ENCODE results near the gene SLC5A1.

Gene SLC5A1

DNA sequence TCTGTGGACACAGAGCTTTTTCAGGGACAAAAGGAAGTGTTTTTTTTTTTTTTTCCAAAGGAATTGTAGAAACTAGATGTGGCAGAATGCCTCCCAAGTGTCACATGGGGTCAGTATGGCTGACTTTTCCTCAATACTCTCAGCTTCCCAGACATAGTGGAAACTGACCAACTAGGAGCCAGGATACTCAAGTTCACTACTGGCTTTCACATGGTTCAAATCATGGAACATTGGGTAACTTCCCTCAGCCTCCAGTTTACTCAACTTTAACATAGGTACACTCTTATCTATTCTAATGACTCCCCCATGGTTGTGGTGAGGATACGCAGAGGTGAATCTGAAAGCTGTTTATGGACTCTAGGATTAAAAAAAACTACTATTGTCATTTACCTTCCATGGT is 1.4 kb downstream of the SLC5A1 start:
- no peaks in the 10 kb centered on the region for H3K9me3 ChIP-seq (ENCODE audit: control insufficient read depth, insufficient read depth, low read length)
- no peaks in the 10 kb centered on the region for H3K79me2 ChIP-seq (ENCODE audit: control insufficient read depth, low read length)
- no peaks in the 10 kb centered on the region for H4K20me1 ChIP-seq (ENCODE audit: control insufficient read depth, insufficient read depth, low read depth, low read length)
- no peak overlapping the region for H3K27ac ChIP-seq (ENCODE audit: low read depth, low read length)
- no peak overlapping the region for H3K4me2 ChIP-seq (ENCODE audit: low read length)
- peaks cover 39% of the 10 kb centered on the region for H3K27me3 ChIP-seq (ENCODE audit: control insufficient read depth, low read length)
- TF ChIP-seq, protein P1, sequence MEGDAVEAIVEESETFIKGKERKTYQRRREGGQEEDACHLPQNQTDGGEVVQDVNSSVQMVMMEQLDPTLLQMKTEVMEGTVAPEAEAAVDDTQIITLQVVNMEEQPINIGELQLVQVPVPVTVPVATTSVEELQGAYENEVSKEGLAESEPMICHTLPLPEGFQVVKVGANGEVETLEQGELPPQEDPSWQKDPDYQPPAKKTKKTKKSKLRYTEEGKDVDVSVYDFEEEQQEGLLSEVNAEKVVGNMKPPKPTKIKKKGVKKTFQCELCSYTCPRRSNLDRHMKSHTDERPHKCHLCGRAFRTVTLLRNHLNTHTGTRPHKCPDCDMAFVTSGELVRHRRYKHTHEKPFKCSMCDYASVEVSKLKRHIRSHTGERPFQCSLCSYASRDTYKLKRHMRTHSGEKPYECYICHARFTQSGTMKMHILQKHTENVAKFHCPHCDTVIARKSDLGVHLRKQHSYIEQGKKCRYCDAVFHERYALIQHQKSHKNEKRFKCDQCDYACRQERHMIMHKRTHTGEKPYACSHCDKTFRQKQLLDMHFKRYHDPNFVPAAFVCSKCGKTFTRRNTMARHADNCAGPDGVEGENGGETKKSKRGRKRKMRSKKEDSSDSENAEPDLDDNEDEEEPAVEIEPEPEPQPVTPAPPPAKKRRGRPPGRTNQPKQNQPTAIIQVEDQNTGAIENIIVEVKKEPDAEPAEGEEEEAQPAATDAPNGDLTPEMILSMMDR (IDR thresholded peaks at IDR 0.05; ENCODE audit: low read depth, low read length, poor library complexity, severe bottlenecking) = no peak
- TF ChIP-seq EZH2phosphoT487 (IDR thresholded peaks at IDR 0.05; ENCODE audit: borderline replicate concordance, low read length) = no peak
- no peaks in the 10 kb centered on the region for H3K9me2 ChIP-seq (replicated peaks; ENCODE audit: control insufficient read depth, low read length)
- H3K4me3 ChIP-seq (ENCODE audit: low read length) = no peak overlapping the region
- H3F3A ChIP-seq (ENCODE audit: control insufficient read depth, insufficient read depth) = no peaks in the 10 kb centered on the region
- H3K4me1 ChIP-seq (ENCODE audit: control insufficient read depth, low read length) = peaks cover 2% of the 10 kb centered on the region; the same call in 1 of the 2 replicates
- H3K36me3 ChIP-seq (ENCODE audit: control insufficient read depth, low read length) = no peaks in the 10 kb centered on the region

DNA sequence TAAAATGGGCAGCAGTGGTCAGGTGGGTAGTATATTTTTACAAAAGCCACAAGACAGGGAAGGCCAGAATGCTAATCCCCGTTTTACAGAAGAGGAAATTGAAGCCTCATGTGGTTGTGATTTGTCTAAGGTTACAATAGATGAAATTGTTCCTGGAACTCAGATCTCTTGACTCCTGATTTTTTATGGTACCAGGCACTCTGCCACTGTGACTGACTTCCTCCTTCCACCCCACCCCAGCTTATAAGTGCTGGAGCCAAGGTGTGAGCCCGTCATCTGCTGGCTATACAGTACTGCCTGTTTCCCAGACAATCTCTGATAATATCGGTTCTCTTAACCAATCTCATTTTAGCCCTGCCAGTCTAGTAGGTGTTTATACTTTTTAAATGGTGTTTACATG is 1.9 kb downstream of the SLC5A1 start:
- Histone ChIP-seq H3K27me3 (ENCODE audit: control insufficient read depth, low read length) (peaks cover 38% of the 10 kb centered on the region), H3K27ac (ENCODE audit: low read depth, low read length) (no peak overlapping the region)

DNA sequence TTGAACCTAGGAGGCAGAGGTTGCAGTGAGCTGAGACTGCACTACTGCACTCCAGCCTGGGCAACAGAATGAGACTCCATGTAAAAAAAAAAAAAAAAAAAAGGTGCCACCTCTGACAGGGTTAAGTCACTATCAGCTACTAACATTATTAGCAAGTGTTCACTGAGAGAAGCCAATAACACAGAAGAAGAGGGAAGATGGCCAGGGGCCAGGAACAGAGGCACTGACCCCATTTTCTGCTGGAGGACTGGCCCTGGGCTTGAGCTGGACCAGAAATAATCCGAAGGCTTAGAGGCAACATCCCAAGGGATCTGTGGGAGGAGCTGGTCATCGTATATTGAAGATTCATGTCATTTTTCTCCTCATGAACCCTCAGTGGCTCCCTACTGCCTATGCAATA is 5.0 kb downstream of the SLC5A1 start:
- no peaks in the 10 kb centered on the region for H3K79me2 ChIP-seq (ENCODE audit: control insufficient read depth, low read length)
- no peaks in the 10 kb centered on the region for H4K20me1 ChIP-seq (ENCODE audit: control insufficient read depth, insufficient read depth, low read depth, low read length)
- TF ChIP-seq, protein P1 (IDR thresholded peaks at IDR 0.05; ENCODE audit: low read depth, low read length, poor library complexity, severe bottlenecking) = no peak
- no peak for TF ChIP-seq EZH2phosphoT487 (IDR thresholded peaks at IDR 0.05; ENCODE audit: borderline replicate concordance, low read length)
- no peak overlapping the region for H3K4me2 ChIP-seq (ENCODE audit: low read length)
- no peaks in the 10 kb centered on the region for H3K36me3 ChIP-seq (ENCODE audit: control insufficient read depth, low read length)
- H3K4me1 ChIP-seq (ENCODE audit: control insufficient read depth, low read length) = no peaks in the 10 kb centered on the region
- H3K27ac ChIP-seq (ENCODE audit: low read depth, low read length) = no peak overlapping the region
- no peaks in the 10 kb centered on the region for H3K9me3 ChIP-seq (ENCODE audit: control insufficient read depth, insufficient read depth, low read length)
- H3K27me3 ChIP-seq (ENCODE audit: control insufficient read depth, low read length) = peaks cover 34% of the 10 kb centered on the region
- H3K9me2 ChIP-seq (replicated peaks; ENCODE audit: control insufficient read depth, low read length) = no peaks in the 10 kb centered on the region
- H3K4me3 ChIP-seq (ENCODE audit: low read length) = no peak overlapping the region
- H3F3A ChIP-seq (ENCODE audit: control insufficient read depth, insufficient read depth) = no peaks in the 10 kb centered on the region

More for the DNA sequence above, 1.9 kb downstream of the SLC5A1 start:
- Histone ChIP-seq H3F3A (ENCODE audit: control insufficient read depth, insufficient read depth) (no peaks in the 10 kb centered on the region), H4K20me1 (ENCODE audit: control insufficient read depth, insufficient read depth, low read depth, low read length) (no peaks in the 10 kb centered on the region), H3K9me3 (ENCODE audit: control insufficient read depth, insufficient read depth, low read length) (no peaks in the 10 kb centered on the region), H3K79me2 (ENCODE audit: control insufficient read depth, low read length) (no peaks in the 10 kb centered on the region), H3K4me1 (ENCODE audit: control insufficient read depth, low read length) (peaks cover 2% of the 10 kb centered on the region; the same call in 1 of the 2 replicates), H3K9me2 (replicated peaks; ENCODE audit: control insufficient read depth, low read length) (no peaks in the 10 kb centered on the region), H3K4me3 (ENCODE audit: low read length) (no peak overlapping the region), H3K36me3 (ENCODE audit: control insufficient read depth, low read length) (no peaks in the 10 kb centered on the region), H3K4me2 (ENCODE audit: low read length) (no peak overlapping the region)
- TF ChIP-seq, protein P1 (IDR thresholded peaks at IDR 0.05; ENCODE audit: low read depth, low read length, poor library complexity, severe bottlenecking) = no peak
- no peak for TF ChIP-seq EZH2phosphoT487 (IDR thresholded peaks at IDR 0.05; ENCODE audit: borderline replicate concordance, low read length)
